ENCODE measurements around the gene NDUFB8. TPM values are rescaled to one million over a fixed set of nuclear protein-coding genes. Genes with fewer than 3 reads are reported as not detected.

NDUFB8 gene
- total and polyA plus RNA-seq, 10 of the 15 experiments (the other 5 are each of a cell fraction or from before 2014, with no cell fraction given) = 180 to 572 (median 382) TPM

DNA sequence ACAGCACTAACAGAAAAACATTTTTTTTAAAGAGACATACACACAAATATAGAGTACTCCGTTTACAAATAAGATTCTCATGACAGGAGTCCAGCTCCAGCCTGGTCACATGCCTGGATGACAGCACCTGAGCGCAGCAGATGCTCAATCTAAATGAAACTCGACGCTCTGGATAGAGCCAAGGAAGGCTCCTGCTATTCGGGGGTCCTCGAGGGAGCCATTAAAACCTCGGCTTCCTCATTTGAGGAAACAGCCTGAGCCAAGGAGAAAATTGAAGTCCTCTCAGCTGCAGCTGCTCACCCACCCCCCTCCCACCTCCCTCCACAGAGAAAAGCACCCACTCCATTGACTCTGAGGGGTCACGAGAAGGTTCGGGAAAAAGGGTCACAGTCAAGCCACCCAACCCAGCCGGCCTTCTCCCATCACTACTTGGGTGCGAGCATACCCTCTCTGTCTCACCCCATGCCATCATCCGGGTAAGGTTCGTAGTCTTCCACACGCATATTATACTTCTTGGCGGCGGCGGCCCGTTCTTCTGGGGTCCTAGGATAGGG is 673 bp downstream of the NDUFB8 start:
- DNase-seq (ENCODE audit: low read depth, low spot score) (no peak), FAIRE-seq (no peak), ATAC-seq (peak; percentile 29)
- Histone ChIP-seq H2AFZ (ENCODE audit: control insufficient read depth, low read depth, low read length) (peak overlapping the region; percentile 98), H3K4me2 (ENCODE audit: control insufficient read depth, insufficient read depth) (peak overlapping the region; percentile 87), H3K4me1 (ENCODE audit: control insufficient read depth, insufficient read depth, low read length) (peaks cover 3% of the 10 kb centered on the region; the same call in 1 of the 2 replicates), H3K27ac (ENCODE audit: control insufficient read depth, insufficient read depth) (peak overlapping the region; percentile 91), H3K4me3 (peak overlapping the region; percentile 95), H3K9me3 (replicated peaks; ENCODE audit: control insufficient read depth, insufficient read depth, low read length) (no peaks in the 10 kb centered on the region; the same call in 2 of the 3 replicates), H3K27me3 (replicated peaks in 1 of 2; ENCODE audit: control insufficient read depth in 2 of 2, insufficient read depth in 2 of 2, low read length in 1 of 2) (no peaks in the 10 kb centered on the region), H3K79me2 (ENCODE audit: control insufficient read depth, insufficient read depth, low read length) (peaks cover 35% of the 10 kb centered on the region), H4K20me1 (ENCODE audit: control insufficient read depth, insufficient read depth) (no peaks in the 10 kb centered on the region), H3K9ac (ENCODE audit: control insufficient read depth, insufficient read depth, low read length) (peak overlapping the region; percentile 98), H3K36me3 (ENCODE audit: control insufficient read depth in 2 of 2, insufficient read depth in 2 of 2, low read length in 1 of 2) (peaks cover 9 to 26% of the 10 kb centered on the region in 2 experiments)
- intact Hi-C loops (cut with micrococcal nuclease; ENCODE audit: unreplicated experiment) (no loop called here), in situ Hi-C loops (cut with MboI) (no loop called here)
- TF ChIP-seq CBFB (IDR thresholded peaks at IDR 0.05; ENCODE audit: low read depth) (no peak), ZBED1 (IDR thresholded peaks at IDR 0.05; ENCODE audit: borderline replicate concordance) (no peak), CBX3 (IDR thresholded peaks at IDR 0.05; ENCODE audit: borderline replicate concordance, low read depth) (no peak), YY1 (IDR thresholded peaks at IDR 0.05; ENCODE audit: low read depth, low read length) (0 out of 2 replicates have a peak, but pooled peaks have one; percentile 10), TCF7 (IDR thresholded peaks at IDR 0.05; ENCODE audit: borderline replicate concordance) (no peak), BACH1 (IDR thresholded peaks at IDR 0.05; ENCODE audit: borderline replicate concordance) (no peak), POLR2AphosphoS5 (IDR thresholded peaks at IDR 0.05; ENCODE audit: low read length) (0 out of 2 replicates have a peak, but pooled peaks have one; percentile 3), NFXL1 (IDR thresholded peaks at IDR 0.05; ENCODE audit: borderline replicate concordance) (no peak), HCFC1 (IDR thresholded peaks at IDR 0.05; ENCODE audit: low read length) (no peak), IKZF2 (IDR thresholded peaks at IDR 0.05) (0 out of 4 replicates have a peak, but pooled peaks of 1 of the 2 experiments have one; percentile 5)
- TF ChIP-seq, protein P1, sequence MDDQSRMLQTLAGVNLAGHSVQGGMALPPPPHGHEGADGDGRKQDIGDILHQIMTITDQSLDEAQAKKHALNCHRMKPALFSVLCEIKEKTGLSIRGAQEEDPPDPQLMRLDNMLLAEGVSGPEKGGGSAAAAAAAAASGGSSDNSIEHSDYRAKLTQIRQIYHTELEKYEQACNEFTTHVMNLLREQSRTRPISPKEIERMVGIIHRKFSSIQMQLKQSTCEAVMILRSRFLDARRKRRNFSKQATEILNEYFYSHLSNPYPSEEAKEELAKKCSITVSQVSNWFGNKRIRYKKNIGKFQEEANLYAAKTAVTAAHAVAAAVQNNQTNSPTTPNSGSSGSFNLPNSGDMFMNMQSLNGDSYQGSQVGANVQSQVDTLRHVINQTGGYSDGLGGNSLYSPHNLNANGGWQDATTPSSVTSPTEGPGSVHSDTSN (IDR thresholded peaks at IDR 0.05; ENCODE audit: insufficient replicate concordance, low read depth, low read length) = no peak
- BruUV-seq (replicated peaks) = no TSS peak
- ChIA-PET POLR2A (no interaction called here), SMC1A (ENCODE audit: uncharacterized antibody, unreplicated experiment) (interaction anchor here (2.2 to 3.1 kb wide), 2 partner anchors 12 to 35 kb away, joined by 5 to 23 read pairs; no protein-coding TSS in a partner anchor), RAD21 (ENCODE audit: unreplicated experiment) (interaction anchor here (2.4 kb wide), 1 partner anchor 10 kb away, joined by 11 read pairs; no protein-coding TSS in a partner anchor), CTCF (interaction anchor here (1.5 to 2.8 kb wide), 3 partner anchors 11 to 95 kb away, joined by 3 to 37 read pairs (median 11); no protein-coding TSS in a partner anchor)
- WGBS (ENCODE audit: insufficient coverage, insufficient replicate concordance, low lambda C conversion rate, missing lambda C conversion rate) = 1% methylated on average over 18 of the region's 18 CpGs

Measured in GM12878 (cell line).